H9 (cell line): ENCODE data around the gene FOXN4. TPM values are rescaled to one million over a fixed set of nuclear protein-coding genes. Genes with fewer than 3 reads are reported as not detected.

Experiments
- DNase-seq: peaks from one replicate; pipeline ENCODE4 v3.0.0-alpha.2; 2017
- H2AFZ ChIP-seq: one replicate; pipeline ENCODE4 v1.6.1; 2013; ENCODE audit warnings: mild to moderate bottlenecking, low read length, control low read depth, moderate library complexity
- H2AK5ac ChIP-seq: 2 replicates; pipeline ENCODE4 v1.6.1; 2013; ENCODE audit warnings: low read length, control low read depth, mixed read lengths; ENCODE audit not compliant: insufficient read length
- H2BK120ac ChIP-seq: one replicate; pipeline ENCODE4 v1.6.1; 2013; ENCODE audit warnings: low read depth, mild to moderate bottlenecking, low read length, control low read depth, inconsistent platforms; ENCODE audit not compliant: poor library complexity, severe bottlenecking
- H2BK12ac ChIP-seq: 2 replicates; pipeline ENCODE4 v1.6.1; 2013; ENCODE audit warnings: low read length, control low read depth, mixed read lengths, low read depth; ENCODE audit not compliant: insufficient read length
- H2BK15ac ChIP-seq: 2 replicates; pipeline ENCODE4 v1.6.1; 2013; ENCODE audit warnings: low read depth, low read length, control low read depth
- H2BK20ac ChIP-seq: one replicate; pipeline ENCODE4 v1.6.1; 2013; ENCODE audit warnings: low read depth, mild to moderate bottlenecking, low read length, control low read depth, inconsistent platforms; ENCODE audit not compliant: poor library complexity, severe bottlenecking
- H2BK5ac ChIP-seq: 2 replicates; pipeline ENCODE4 v1.6.1; 2013; ENCODE audit warnings: low read length, control low read depth, mixed read lengths; ENCODE audit not compliant: insufficient read length
- H3K14ac ChIP-seq: 2 replicates; pipeline ENCODE4 v1.6.1; 2013; ENCODE audit warnings: low read length, control low read depth; ENCODE audit not compliant: insufficient read depth
- H3K18ac ChIP-seq: 2 replicates; pipeline ENCODE4 v1.6.1; 2013; ENCODE audit warnings: low read depth, mild to moderate bottlenecking, mixed read lengths, low read length, control low read depth; ENCODE audit not compliant: insufficient read length
- H3K23ac ChIP-seq: 2 replicates; pipeline ENCODE4 v1.6.1; 2013; ENCODE audit warnings: low read length, control low read depth, mixed read lengths, low read depth; ENCODE audit not compliant: insufficient read length
- H3K23me2 ChIP-seq: 2 replicates; pipeline ENCODE4 v1.6.1; 2013; ENCODE audit warnings: low read depth, mild to moderate bottlenecking, mixed read lengths, low read length, control low read depth; ENCODE audit not compliant: insufficient read length, poor library complexity, severe bottlenecking
- H3K27ac ChIP-seq: 2 replicates; pipeline ENCODE4 v1.5.1; 2013; ENCODE audit warnings: low read length, control low read depth, mixed read lengths, low read depth; ENCODE audit not compliant: insufficient read length
- H3K27me3 ChIP-seq: 2 replicates; pipeline ENCODE4 v1.6.1; 2013; ENCODE audit warnings: low read length, control low read depth, inconsistent platforms; ENCODE audit not compliant: insufficient read depth
- H3K4ac ChIP-seq: 2 replicates; pipeline ENCODE4 v1.6.1; 2013; ENCODE audit warnings: low read depth, mild to moderate bottlenecking, control low read depth, inconsistent platforms, low read length, moderate library complexity
- H3K4me1 ChIP-seq: 2 replicates; pipeline ENCODE4 v1.6.1; 2013; ENCODE audit warnings: low read length, control low read depth, inconsistent platforms; ENCODE audit not compliant: insufficient read depth
- H3K4me2 ChIP-seq: 2 replicates; pipeline ENCODE4 v1.6.1; 2013; ENCODE audit warnings: low read length, control low read depth, mixed read lengths; ENCODE audit not compliant: insufficient read length, insufficient read depth
- H3K56ac ChIP-seq: 2 replicates; pipeline ENCODE4 v1.6.1; 2013; ENCODE audit warnings: low read depth, mild to moderate bottlenecking, mixed read lengths, low read length, control low read depth; ENCODE audit not compliant: insufficient read length
- H3K79me1 ChIP-seq: 2 replicates; pipeline ENCODE4 v1.6.1; 2013; ENCODE audit warnings: low read depth, mild to moderate bottlenecking, moderate library complexity, low read length, control low read depth, inconsistent platforms; ENCODE audit not compliant: insufficient read depth, poor library complexity, severe bottlenecking
- H3K79me2 ChIP-seq: 2 replicates; pipeline ENCODE4 v1.6.1; 2013; ENCODE audit warnings: low read length, control low read depth, inconsistent platforms; ENCODE audit not compliant: insufficient read depth
- H3K9ac ChIP-seq: 2 replicates; pipeline ENCODE4 v1.6.1; 2013; ENCODE audit warnings: low read length, control low read depth, mixed read lengths; ENCODE audit not compliant: insufficient read length; ENCODE audit errors: extremely low read depth
- H3K9me3 ChIP-seq: one replicate; pipeline ENCODE4 v1.6.1; 2013; ENCODE audit warnings: low read depth, low read length, inconsistent platforms; ENCODE audit not compliant: control insufficient read depth
- H3T11ph ChIP-seq: one replicate; pipeline ENCODE4 v1.6.1; 2013; ENCODE audit warnings: mild to moderate bottlenecking, low read length, control low read depth, inconsistent platforms
- H4K20me1 ChIP-seq: one replicate; pipeline ENCODE4 v1.6.1; 2013; ENCODE audit not compliant: control insufficient read depth, insufficient read length, insufficient read depth
- H4K5ac ChIP-seq: 2 replicates; pipeline ENCODE4 v1.6.1; 2013; ENCODE audit warnings: low read depth, mild to moderate bottlenecking, mixed read lengths, low read length, control low read depth; ENCODE audit not compliant: insufficient read length
- H4K8ac ChIP-seq: replicated peaks from 2 replicates; pipeline ENCODE4 v1.6.1; 2013; ENCODE audit warnings: low read length, control low read depth, mixed read lengths, low read depth; ENCODE audit not compliant: insufficient read length
- H4K91ac ChIP-seq: 2 replicates; pipeline ENCODE4 v1.6.1; 2013; ENCODE audit warnings: low read depth, mild to moderate bottlenecking, moderate library complexity, mixed read lengths, low read length, control low read depth; ENCODE audit not compliant: insufficient read length
- H3K27ac Mint-ChIP-seq, 3 experiments: 2 replicates in 2 of 3; 3 replicates in 1 of 3; pipeline ENCODE4 v1.8.0; 2020 to 2021; ENCODE audit warnings: mixed read lengths in 3 of 3, mild to moderate bottlenecking in 1 of 3, moderate library complexity in 1 of 3
- H3K27me3 Mint-ChIP-seq: 2 replicates; pipeline ENCODE4 v1.8.0; 2021; ENCODE audit warnings: low read depth, mild to moderate bottlenecking, moderate library complexity, mixed read lengths
- H3K36me3 Mint-ChIP-seq, 3 experiments: 2 replicates in 2 of 3; 3 replicates in 1 of 3; pipeline ENCODE4 v1.8.0; 2020 to 2021; ENCODE audit warnings: low read depth in 3 of 3, mixed read lengths in 3 of 3; ENCODE audit not compliant: insufficient read depth in 1 of 3
- H3K4me1 Mint-ChIP-seq, 2 experiments: 2 replicates each; pipeline ENCODE4 v1.8.0; 2020; ENCODE audit warnings: mixed read lengths in 2 of 2
- H3K4me3 Mint-ChIP-seq, 2 experiments: 2 replicates in 1 of 2; 3 replicates in 1 of 2; pipeline ENCODE4 v1.8.0; 2020 to 2021; ENCODE audit warnings: mild to moderate bottlenecking in 2 of 2, mixed read lengths in 2 of 2, moderate library complexity in 1 of 2
- H3K9me3 Mint-ChIP-seq, 2 experiments: 2 replicates in 1 of 2; 3 replicates in 1 of 2; pipeline ENCODE4 v1.8.0; 2020; ENCODE audit warnings: mild to moderate bottlenecking in 2 of 2, mixed read lengths in 2 of 2, moderate library complexity in 1 of 2
- CTCF ChIP-seq: fragments of 200-600 bp; sonication (generic); conservative IDR thresholded peaks from 3 replicates; pipeline ENCODE4 v1.8.0; 2021; ENCODE audit warnings: antibody characterized with exemption, mild to moderate bottlenecking
- WGBS: extraction: QIAGEN DNeasy Blood & Tissue Kit; methylation state at CpG from one replicate; pipeline ENCODE4 v1.1.7; 2013; ENCODE audit warnings: missing lambda C conversion rate, low lambda C conversion rate, mixed read lengths; ENCODE audit not compliant: insufficient read length; ENCODE audit errors: extremely low coverage; 5-methylcytosine and 5-hydroxymethylcytosine counted together
- total RNA-seq: library from RNA; stranded (reverse); gene quantifications from 2 replicates; pipeline ENCODE4 v1.2.1, GENCODE V29; 2021

The FOXN4 gene
- total RNA-seq, 1 experiment from 2014 or later: 0.39 TPM

GRCh38 chr12:109305547-109305946 is 3.5 kb downstream of the FOXN4 start:
- no peak overlapping the region for H3T11ph ChIP-seq
- no peak overlapping the region for H3K4me2 ChIP-seq
- H3K4ac ChIP-seq: no peak overlapping the region
- no peak overlapping the region for H4K5ac ChIP-seq
- H2BK15ac ChIP-seq: no peak overlapping the region
- no peak overlapping the region for H2BK5ac ChIP-seq
- H2BK120ac ChIP-seq: no peak overlapping the region
- no peak overlapping the region for H3K56ac ChIP-seq
- no peak overlapping the region for H2BK20ac ChIP-seq
- no peak overlapping the region for H4K8ac ChIP-seq
- H2AK5ac ChIP-seq: no peak overlapping the region
- DNase-seq: no peak
- H3K14ac ChIP-seq: no peak overlapping the region
- H3K4me1 ChIP-seq: no peaks in the 10 kb centered on the region; the same call in 1 of the 2 replicates
- no peak overlapping the region for H3K9ac ChIP-seq
- no peaks in the 10 kb centered on the region for H3K79me1 ChIP-seq
- H3K27me3 Mint-ChIP-seq: peaks cover 55% of the 10 kb centered on the region
- H3K36me3 Mint-ChIP-seq: no peaks in the 10 kb centered on the region
- H4K91ac ChIP-seq: no peak overlapping the region
- H3K9me3 ChIP-seq: no peaks in the 10 kb centered on the region
- no peak overlapping the region for H2AFZ ChIP-seq
- no peak for TF ChIP-seq CTCF
- no peak overlapping the region for H3K27ac ChIP-seq
- no peaks in the 10 kb centered on the region for H3K79me2 ChIP-seq
- no CpG with 5 or more reads among the region's 6 CpGs for WGBS
- H3K4me1 Mint-ChIP-seq: peaks cover 13% of the 10 kb centered on the region in 2 experiments
- peaks cover 13% of the 10 kb centered on the region for H3K23me2 ChIP-seq
- H3K23ac ChIP-seq: no peak overlapping the region
- no peak overlapping the region for H3K27ac Mint-ChIP-seq
- no peak overlapping the region for H3K18ac ChIP-seq
- H2BK12ac ChIP-seq: no peak overlapping the region
- no peak overlapping the region for H3K4me3 Mint-ChIP-seq
- H4K20me1 ChIP-seq: no peaks in the 10 kb centered on the region
- H3K27me3 ChIP-seq: peaks cover 19% of the 10 kb centered on the region
- H3K9me3 Mint-ChIP-seq: no peaks in the 10 kb centered on the region
